Gastroesophageal sphincter (tissue), 4 donors: ENCODE results near the gene C6orf120. TPM values are rescaled to one million over a fixed set of nuclear protein-coding genes. Genes with fewer than 3 reads are reported as not detected.

Source experiments
- ATAC-seq: fragments of 150-250 bp; one replicate; pipeline ENCODE4 v1.9.1; 2016; ENCODE audit warnings: mild to moderate bottlenecking, moderate library complexity
- H3K27ac ChIP-seq, 4 donors: fragments of 200-600 bp; sonication (generic) in 3 of 4; 1 replicate in 3 of 4; 2 replicates in 1 of 4; pipeline ENCODE4 v1.5.1; 2016 to 2019
- H3K27me3 ChIP-seq: fragments of 200-600 bp; sonication (generic); one replicate; pipeline ENCODE4 v1.5.1; 2019
- H3K36me3 ChIP-seq, 2 donors: fragments of 200-600 bp; sonication (generic); one replicate each; pipeline ENCODE4 v1.5.1; 2019; ENCODE audit warnings: control low read depth in 1 of 2
- H3K4me1 ChIP-seq, 3 donors: fragments of 200-600 bp; sonication (generic); 1 replicate in 2 of 3; 2 replicates in 1 of 3; pipeline ENCODE4 v1.5.1; 2016 to 2019; ENCODE audit warnings: control low read depth in 2 of 3
- H3K4me3 ChIP-seq, 2 donors: fragments of 200-600 bp; sonication (generic); one replicate each; pipeline ENCODE4 v1.5.1; 2019; ENCODE audit warnings: mild to moderate bottlenecking in 1 of 2, moderate library complexity in 1 of 2
- H3K9me3 ChIP-seq, 3 donors: fragments of 200-600 bp; sonication (generic); one replicate each; pipeline ENCODE4 v1.5.1; 2017 to 2019; ENCODE audit warnings: control low read depth in 2 of 3
- CTCF ChIP-seq, 4 experiments: fragments of 200-600 bp in 2 of 4; fragments of 450-650 bp in 2 of 4; sonication (generic) in 1 of 4; IDR thresholded peaks; one replicate each; pipeline ENCODE4 v1.5.1; 2017 to 2019; ENCODE audit warnings: antibody characterized with exemption in 4 of 4, mild to moderate bottlenecking in 2 of 4, moderate library complexity in 2 of 4
- EP300 ChIP-seq: sonication (generic); formaldehyde crosslinking; IDR thresholded peaks from one replicate; pipeline ENCODE4 v1.6.1; 2017; ENCODE audit warnings: antibody characterized with exemption, mild to moderate bottlenecking
- POLR2A ChIP-seq, 2 donors: fragments of 450-650 bp; IDR thresholded peaks; one replicate each; pipeline ENCODE4 v1.6.1; 2017; ENCODE audit warnings: antibody characterized with exemption in 2 of 2, mild to moderate bottlenecking in 2 of 2, moderate library complexity in 1 of 2
- POLR2AphosphoS5 ChIP-seq: sonication (generic); formaldehyde crosslinking; IDR thresholded peaks from one replicate; pipeline ENCODE4 v1.6.1; 2017; ENCODE audit warnings: antibody characterized with exemption
- WGBS, 2 donors: methylation state at CpG; one replicate each; pipeline ENCODE4 v1.1.5; 2018; ENCODE audit warnings: low coverage in 1 of 2; 5-methylcytosine and 5-hydroxymethylcytosine counted together
- total RNA-seq, 4 donors: library from RNA; depleted of rRNA; stranded (reverse); fragments of >200 nt; gene quantifications; one replicate each; pipeline ENCODE4 v1.1.0, GENCODE V29; 2016

C6orf120 gene
- total RNA-seq, 4 donors from 2014 or later, result 31.9 to 38.8 (median 35.4) TPM

GRCh38 chr6:169661391-169661756 lies 40.6 kb upstream of the C6orf120 start:
- 100% methylated on average over 1 of the region's 7 CpGs; no CpG with 5 or more reads in 1 of the 2 donors for WGBS, 2 donors
- Histone ChIP-seq H3K36me3 (peaks cover 0 to 94% of the 10 kb centered on the region in 2 donors), H3K9me3 (no peaks in the 10 kb centered on the region), H3K27ac (no peak overlapping the region), H3K27me3 (no peaks in the 10 kb centered on the region), H3K4me1 (no peaks in the 10 kb centered on the region), H3K4me3 (no peak overlapping the region)
- TF ChIP-seq EP300 (no peak), POLR2A (IDR thresholded peaks at IDR 0.05) (no peak), CTCF (IDR thresholded peaks at IDR 0.05) (no peak), POLR2AphosphoS5 (no peak)
- no peak for ATAC-seq

GRCh38 chr6:169663468-169663867 lies 38.5 kb upstream of the C6orf120 start:
- no peak for ATAC-seq
- TF ChIP-seq POLR2AphosphoS5 (no peak), EP300 (no peak), CTCF (IDR thresholded peaks at IDR 0.05) (no peak), POLR2A (IDR thresholded peaks at IDR 0.05) (no peak)
- no peaks in the 10 kb centered on the region for H3K9me3 ChIP-seq
- H3K36me3 ChIP-seq, result peaks cover 0 to 94% of the 10 kb centered on the region in 2 donors
- no peak overlapping the region for H3K27ac ChIP-seq
- H3K4me1 ChIP-seq, result no peaks in the 10 kb centered on the region
- H3K27me3 ChIP-seq, result no peaks in the 10 kb centered on the region
- 86 to 100% methylated on average over 2 to 7 of the region's 8 CpGs for WGBS, 2 donors
- H3K4me3 ChIP-seq, result no peak overlapping the region

GRCh38 chr6:169664227-169664626 lies 37.7 kb upstream of the C6orf120 start:
- WGBS, 2 donors, result 92 to 95% methylated on average over 9 to 11 of the region's 14 CpGs
- H3K9me3 ChIP-seq, result no peaks in the 10 kb centered on the region
- no peaks in the 10 kb centered on the region for H3K27me3 ChIP-seq
- H3K36me3 ChIP-seq, result peaks cover 0 to 94% of the 10 kb centered on the region in 2 donors
- H3K4me3 ChIP-seq, result no peak overlapping the region
- no peak for ATAC-seq
- no peaks in the 10 kb centered on the region for H3K4me1 ChIP-seq
- H3K27ac ChIP-seq, result no peak overlapping the region
- TF ChIP-seq EP300 (no peak), CTCF (IDR thresholded peaks at IDR 0.05) (no peak), POLR2A (IDR thresholded peaks at IDR 0.05) (no peak), POLR2AphosphoS5 (no peak)

GRCh38 chr6:169665289-169665688 lies 36.6 kb upstream of the C6orf120 start:
- no peaks in the 10 kb centered on the region for H3K4me1 ChIP-seq
- 81 to 86% methylated on average over 5 to 7 of the region's 9 CpGs for WGBS, 2 donors
- TF ChIP-seq CTCF (IDR thresholded peaks at IDR 0.05), result no peak
- TF ChIP-seq POLR2A (IDR thresholded peaks at IDR 0.05), result no peak
- no peak for TF ChIP-seq EP300
- no peak for ATAC-seq
- H3K27ac ChIP-seq, result no peak overlapping the region
- H3K27me3 ChIP-seq, result no peaks in the 10 kb centered on the region
- no peak overlapping the region for H3K4me3 ChIP-seq
- H3K36me3 ChIP-seq, result peaks cover 0 to 87% of the 10 kb centered on the region in 2 donors
- no peaks in the 10 kb centered on the region for H3K9me3 ChIP-seq

GRCh38 chr6:169666441-169666840 lies 35.5 kb upstream of the C6orf120 start:
- H3K9me3 ChIP-seq, result no peaks in the 10 kb centered on the region
- no peak overlapping the region for H3K27ac ChIP-seq
- no peak overlapping the region for H3K4me3 ChIP-seq
- no peak for TF ChIP-seq EP300
- TF ChIP-seq CTCF (IDR thresholded peaks at IDR 0.05), result no peak
- TF ChIP-seq POLR2AphosphoS5, result no peak
- TF ChIP-seq POLR2A (IDR thresholded peaks at IDR 0.05), result no peak
- WGBS, 2 donors, result 92% methylated on average over 8 of the region's 18 CpGs; no CpG with 5 or more reads in 1 of the 2 donors
- H3K4me1 ChIP-seq, result no peaks in the 10 kb centered on the region
- no peaks in the 10 kb centered on the region for H3K27me3 ChIP-seq
- no peak for ATAC-seq
- peaks cover 0 to 87% of the 10 kb centered on the region in 2 donors for H3K36me3 ChIP-seq
